ENCODE measurements around the gene MPV17. TPM values are rescaled to one million over a fixed set of nuclear protein-coding genes. Genes with fewer than 3 reads are reported as not detected.

Gene MPV17
- polyA plus RNA-seq, 1 donor from 2014 or later = 79.6 TPM

GRCh38 chr2:27264253-27264752, 58.6 kb downstream of the MPV17 start:
- Histone ChIP-seq H3K4me2 (ENCODE audit: low read length) (no peak overlapping the region), H3K27me3 (ENCODE audit: insufficient read depth, low read depth, low read length) (peaks cover 87% of the 10 kb centered on the region), H3K4me3 (ENCODE audit: low read length) (peak overlapping the region; percentile 62), H2AFZ (ENCODE audit: low read depth, low read length) (no peak overlapping the region), H3K36me3 (ENCODE audit: insufficient read depth, low read length) (no peaks in the 10 kb centered on the region), H3K79me2 (replicated peaks; ENCODE audit: insufficient read depth, low read length) (no peaks in the 10 kb centered on the region), H3K27ac (ENCODE audit: low read length) (no peak overlapping the region), H4K20me1 (ENCODE audit: insufficient read depth) (no peaks in the 10 kb centered on the region), H3K9me2 (ENCODE audit: insufficient read depth, low read length) (no peaks in the 10 kb centered on the region), H3F3A (ENCODE audit: insufficient read depth, low read length, poor library complexity, severe bottlenecking) (no peaks in the 10 kb centered on the region), H3K9me3 (ENCODE audit: low read length) (no peaks in the 10 kb centered on the region), H3K9ac (ENCODE audit: low read length) (no peak overlapping the region)
- TF ChIP-seq RAD21 (conservative IDR thresholded peaks at IDR 0.05) (no peak), POLR2AphosphoS5 (IDR thresholded peaks at IDR 0.05) (peak; percentile 10)

GRCh38 chr2:27263287-27264252, 59.3 kb downstream of the MPV17 start:
- H3K36me3 ChIP-seq (ENCODE audit: insufficient read depth, low read length) = no peaks in the 10 kb centered on the region
- peak overlapping the region; percentile 44 for H3K4me2 ChIP-seq (ENCODE audit: low read length)
- no peak for TF ChIP-seq EP300 (conservative IDR thresholded peaks at IDR 0.05; ENCODE audit: poor library complexity, severe bottlenecking)
- peak; percentile 9 for TF ChIP-seq POLR2AphosphoS5 (IDR thresholded peaks at IDR 0.05)
- TF ChIP-seq SMC3 (conservative IDR thresholded peaks at IDR 0.05; ENCODE audit: poor library complexity) = no peak
- no peak for TF ChIP-seq RAD21 (conservative IDR thresholded peaks at IDR 0.05)
- TF ChIP-seq EZH2 (IDR thresholded peaks at IDR 0.05; ENCODE audit: borderline replicate concordance, insufficient read depth, low read length, poor library complexity, severe bottlenecking) = peak; percentile 83
- no peak for TF ChIP-seq CTCF (IDR thresholded peaks at IDR 0.05; ENCODE audit: poor library complexity, severe bottlenecking)
- no peaks in the 10 kb centered on the region for H3K9me2 ChIP-seq (ENCODE audit: insufficient read depth, low read length)
- H2AFZ ChIP-seq (ENCODE audit: low read depth, low read length) = no peak overlapping the region
- peaks cover 82% of the 10 kb centered on the region for H3K27me3 ChIP-seq (ENCODE audit: insufficient read depth, low read depth, low read length)
- no peaks in the 10 kb centered on the region for H3F3A ChIP-seq (ENCODE audit: insufficient read depth, low read length, poor library complexity, severe bottlenecking)
- H3K9me3 ChIP-seq (ENCODE audit: low read length) = no peaks in the 10 kb centered on the region
- no peak overlapping the region for H3K27ac ChIP-seq (ENCODE audit: low read length)
- H3K79me2 ChIP-seq (replicated peaks; ENCODE audit: insufficient read depth, low read length) = no peaks in the 10 kb centered on the region
- H3K9ac ChIP-seq (ENCODE audit: low read length) = no peak overlapping the region
- H4K20me1 ChIP-seq (ENCODE audit: insufficient read depth) = no peaks in the 10 kb centered on the region
- H3K4me3 ChIP-seq (ENCODE audit: low read length) = peak overlapping the region; percentile 62

GRCh38 chr2:27262379-27263286, 60.3 kb downstream of the MPV17 start, which contains the start of gene SLC30A3:
Gene SLC30A3 (minus strand): TSS chr2:27263047. CDS start chr2:27262906, 141 bp downstream.
- no peak for TF ChIP-seq TAF1 (IDR thresholded peaks at IDR 0.05; ENCODE audit: low read depth)
- peak; percentile 63 for TF ChIP-seq EZH2 (IDR thresholded peaks at IDR 0.05; ENCODE audit: borderline replicate concordance, insufficient read depth, low read length, poor library complexity, severe bottlenecking)
- TF ChIP-seq POLR2AphosphoS5 (IDR thresholded peaks at IDR 0.05) = peak; percentile 64
- peak; percentile 14 for TF ChIP-seq CTCF (IDR thresholded peaks at IDR 0.05; ENCODE audit: poor library complexity, severe bottlenecking)
- TF ChIP-seq REST (IDR thresholded peaks at IDR 0.05; ENCODE audit: borderline replicate concordance) = no peak
- Histone ChIP-seq H3K36me3 (ENCODE audit: insufficient read depth, low read length) (no peaks in the 10 kb centered on the region), H3K27me3 (ENCODE audit: insufficient read depth, low read depth, low read length) (peaks cover 78% of the 10 kb centered on the region), H3K4me2 (ENCODE audit: low read length) (peak within 1 kb of the TSS; percentile 44), H3K9me3 (ENCODE audit: low read length) (no peaks in the 10 kb centered on the region), H3K27ac (ENCODE audit: low read length) (no peak within 1 kb of the TSS), H4K20me1 (ENCODE audit: insufficient read depth) (no peaks in the 10 kb centered on the region), H3K9ac (ENCODE audit: low read length) (no peak within 1 kb of the TSS), H3K79me2 (replicated peaks; ENCODE audit: insufficient read depth, low read length) (no peaks in the 10 kb centered on the region), H2AFZ (ENCODE audit: low read depth, low read length) (no peak within 1 kb of the TSS), H3K9me2 (ENCODE audit: insufficient read depth, low read length) (no peaks in the 10 kb centered on the region), H3F3A (ENCODE audit: insufficient read depth, low read length, poor library complexity, severe bottlenecking) (no peaks in the 10 kb centered on the region), H3K4me3 (ENCODE audit: low read length) (peak within 1 kb of the TSS; percentile 62)
